Activated CD8-positive, alpha-beta memory T cell treated with anti-CD3 and anti-CD28 coated beads, Interleukin-2, amount 50 U/mL, for 1 hour (primary cell): ENCODE measurements around the gene PTPRG.
"Not testable (repeated sequence)": the region's sequence is repeated elsewhere in the genome, so short reads cannot be mapped to it uniquely, and the experiment has no call there.

ENCODE experiments used
- DNase-seq: peaks from one replicate; pipeline ENCODE4 v3.0.0-alpha.2; 2020; ENCODE audit errors: extremely low read depth

Gene PTPRG

DNA sequence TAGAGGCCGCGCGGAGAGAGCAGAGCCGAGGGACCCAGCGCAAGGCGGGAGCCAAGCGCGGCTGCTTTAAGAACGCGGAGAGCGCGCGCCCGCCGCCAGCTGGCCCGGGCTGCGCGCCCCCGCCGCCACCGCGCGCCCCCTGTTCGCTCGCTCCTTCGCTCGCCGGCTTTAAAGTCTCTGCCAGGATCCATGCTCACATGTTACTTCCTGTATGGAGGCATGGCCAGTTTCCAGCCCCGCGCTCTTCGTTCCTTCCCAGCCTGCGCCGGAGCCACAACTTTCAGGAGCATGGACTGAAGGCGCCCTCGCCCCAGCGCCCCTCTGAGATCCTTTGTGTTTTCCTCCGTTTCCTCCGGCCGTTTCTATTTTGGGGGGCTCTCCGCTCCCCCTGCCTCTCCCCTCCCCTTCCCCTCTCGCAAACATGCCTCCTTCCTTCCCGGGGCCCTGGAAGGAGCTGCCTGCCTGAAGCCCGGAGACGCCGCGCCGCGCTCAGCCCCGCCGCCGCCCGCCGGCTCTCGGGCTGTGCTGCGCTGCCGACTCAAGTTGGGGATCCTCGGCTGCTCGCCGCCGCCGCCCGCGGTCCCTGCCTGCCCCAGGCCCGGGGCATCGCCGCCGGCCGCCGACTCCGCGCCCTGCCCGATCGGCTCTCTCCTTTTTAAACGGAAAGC, at the start of gene PTPRG:
Gene PTPRG, plus strand, starts transcription at position 198 of the 668 bp plus-strand sequence. CDS start 717 bp downstream, outside the sequence.
- DNase-seq, result no peak

GRCh38 chr3:61518590-61518989, 42.8 kb upstream of the PTPRG start:
- DNase-seq, result no peak

DNA sequence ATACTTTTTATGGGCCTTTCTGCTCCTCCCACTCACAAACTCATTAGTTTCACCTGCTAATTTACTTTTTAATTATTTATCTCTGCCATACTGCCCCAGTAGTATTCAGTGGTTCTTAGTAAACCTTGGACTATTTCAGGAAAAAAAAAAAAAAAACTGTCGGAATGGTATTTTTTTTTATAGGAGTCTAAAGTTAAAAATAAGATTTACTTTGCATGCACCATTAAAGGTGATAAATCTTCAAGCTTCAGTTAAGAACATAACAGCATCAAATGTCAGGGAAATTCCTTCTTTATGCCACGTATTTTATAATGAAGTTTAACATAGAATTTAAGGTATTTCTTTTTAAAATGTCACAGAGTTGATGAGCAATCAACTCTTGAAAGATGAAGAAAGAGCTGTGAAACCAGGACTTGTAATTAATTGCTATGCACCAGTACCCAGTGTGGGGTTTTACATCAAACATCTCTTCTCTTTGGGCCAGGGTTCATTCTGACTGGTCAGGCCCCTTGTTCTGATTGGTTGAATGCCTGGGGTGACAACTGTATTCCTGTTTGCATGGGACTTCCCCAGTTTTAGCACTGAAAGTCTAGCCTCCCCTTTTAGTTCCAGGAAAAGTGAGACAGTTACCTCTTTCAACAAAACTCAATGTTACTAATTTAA, 40.3 kb upstream of the PTPRG start:
- DNase-seq, result no peak

GRCh38 chr3:61522060-61522459, 39.3 kb upstream of the PTPRG start:
- no peak for DNase-seq

DNA sequence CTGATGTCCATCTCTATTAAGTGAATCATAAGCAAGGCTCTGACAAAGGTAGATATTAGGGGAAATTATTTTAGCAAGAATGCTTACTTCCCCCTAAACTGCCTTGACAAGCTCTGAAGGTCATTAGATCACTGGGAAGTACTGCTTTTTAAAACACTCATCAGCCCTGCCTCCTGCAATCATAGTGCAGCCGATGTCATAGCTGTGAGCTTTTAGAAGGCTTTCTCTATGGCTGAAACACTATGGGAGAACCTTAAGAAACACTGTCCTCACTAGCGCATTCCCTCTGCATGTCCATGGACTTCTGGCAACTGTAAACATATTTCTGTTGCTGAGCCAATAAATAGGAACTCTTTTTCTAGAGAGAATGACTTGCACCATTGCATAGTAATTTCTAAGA, 38.7 kb upstream of the PTPRG start:
- DNase-seq, result no peak

DNA sequence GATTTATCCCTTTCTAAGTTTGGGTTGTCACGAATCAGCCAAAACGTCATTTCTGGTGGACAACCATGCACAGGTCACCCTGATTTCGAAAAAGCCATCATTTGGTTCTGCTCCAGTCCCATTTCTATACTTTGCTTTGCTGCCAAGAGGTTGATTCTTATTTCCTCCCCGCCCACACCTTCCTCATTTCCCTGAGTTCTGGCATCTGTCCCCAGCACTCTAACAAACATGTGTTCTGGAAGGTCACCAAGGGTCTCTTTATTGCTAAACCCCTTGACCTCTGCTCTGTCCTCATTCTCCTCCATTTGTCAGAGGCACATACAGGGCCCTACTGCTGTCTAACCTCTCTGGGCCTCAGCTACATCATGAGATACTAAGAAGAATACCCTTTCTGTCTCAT, 36.4 kb upstream of the PTPRG start:
- DNase-seq, result no peak

- DNase-seq, result no peak
Measured at GRCh38 chr3:61526308-61526707, 35.1 kb upstream of the PTPRG start.

DNA sequence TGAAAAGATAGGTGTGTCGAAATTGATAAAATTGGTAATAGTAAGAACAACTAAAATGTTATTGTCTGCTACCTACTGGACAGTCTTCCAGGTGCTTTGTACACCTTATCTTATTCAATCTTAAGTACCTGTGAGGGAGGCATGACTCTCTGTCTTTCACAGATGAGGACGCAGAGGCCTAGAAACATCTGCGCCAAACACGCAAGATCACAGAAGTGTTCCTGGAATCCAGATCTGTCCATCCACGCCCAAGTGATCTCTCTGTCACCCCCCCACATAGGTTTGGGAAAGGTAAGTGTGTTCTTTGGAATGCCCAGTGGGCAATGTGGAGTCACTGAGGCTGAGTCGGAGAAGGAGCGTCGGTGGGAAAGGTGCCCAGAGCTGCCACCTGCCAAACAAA, 34.4 kb upstream of the PTPRG start:
- no peak for DNase-seq

DNA sequence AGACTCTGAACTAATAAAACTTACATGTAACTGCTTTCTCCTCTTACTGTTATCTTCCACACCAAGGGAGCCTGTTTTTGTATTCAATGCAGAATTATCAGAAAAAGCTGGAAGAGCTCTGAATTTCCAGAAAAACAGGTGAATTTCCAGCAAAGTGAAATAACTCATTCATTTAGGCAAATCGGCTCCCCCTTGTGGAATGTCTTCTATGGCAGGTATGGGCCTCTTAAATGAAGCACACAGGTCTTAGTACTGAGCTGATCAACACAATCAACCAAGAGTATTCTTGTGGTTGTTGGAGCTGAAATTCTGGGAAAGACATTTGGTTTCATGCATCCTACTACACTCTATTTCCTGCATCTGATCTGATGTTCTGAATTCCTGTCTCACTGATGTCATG, 31.0 kb upstream of the PTPRG start:
- no peak for DNase-seq

DNA sequence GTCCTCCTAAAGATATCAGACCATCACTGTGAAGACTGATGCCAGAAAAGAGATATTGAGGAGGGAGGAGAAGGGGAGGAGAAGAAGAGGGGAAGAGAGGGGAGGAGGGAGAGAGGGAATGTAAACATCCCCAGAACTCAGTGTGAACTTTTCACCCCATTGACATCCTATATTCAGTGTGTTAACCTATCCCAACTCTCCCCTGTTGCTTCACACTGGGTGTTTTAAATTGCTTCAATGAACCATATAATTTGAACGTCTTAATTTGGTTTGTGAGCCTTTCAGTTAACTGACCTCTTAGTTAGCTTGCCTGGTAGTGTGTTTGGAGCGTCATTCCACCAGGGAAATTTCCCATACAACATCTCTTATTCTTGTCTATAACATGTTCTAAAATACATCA, 29.8 kb upstream of the PTPRG start:
- DNase-seq, result no peak

DNA sequence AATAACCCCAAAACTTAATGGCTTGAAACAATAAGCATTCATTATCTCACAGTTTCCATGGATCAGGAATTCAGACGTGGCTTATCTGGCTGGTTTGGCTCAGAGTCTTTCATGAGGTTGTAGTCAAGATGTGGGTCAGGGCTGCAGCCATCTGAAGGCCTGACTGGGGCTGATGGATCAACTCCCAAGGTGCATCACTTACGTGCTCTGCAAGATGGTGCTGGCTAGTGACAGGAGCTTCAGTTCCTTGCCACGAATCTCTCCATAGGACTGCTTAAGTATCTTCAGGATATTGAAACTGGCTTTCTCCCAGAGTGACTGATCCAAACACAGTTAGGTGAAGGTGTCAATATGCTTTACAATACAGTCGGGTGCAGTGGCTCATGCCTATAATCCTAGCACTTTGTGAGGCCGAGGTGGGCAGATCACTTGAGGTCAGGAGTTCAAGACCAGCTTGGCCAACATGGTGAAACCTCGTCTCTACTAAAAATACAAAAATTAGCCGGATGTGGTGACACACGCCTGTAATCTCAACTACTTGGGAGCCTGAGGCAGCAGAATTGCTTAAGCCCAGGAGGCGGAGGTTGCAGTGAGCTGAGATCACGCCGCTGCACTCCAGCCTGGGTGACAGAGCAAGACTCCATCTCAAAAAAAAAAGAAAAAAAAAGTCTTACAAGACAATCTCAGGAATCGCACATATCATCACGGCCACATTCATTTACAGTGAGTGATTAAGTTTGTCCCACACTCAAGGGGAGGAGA, 28.5 kb upstream of the PTPRG start:
- no peak for DNase-seq

- no peak for DNase-seq
Measured at GRCh38 chr3:61535826-61536225, 25.5 kb upstream of the PTPRG start.

GRCh38 chr3:61537366-61537765, 24.0 kb upstream of the PTPRG start:
- no peak for DNase-seq

- no peak for DNase-seq
Measured at GRCh38 chr3:61538486-61538885, 22.9 kb upstream of the PTPRG start.

DNA sequence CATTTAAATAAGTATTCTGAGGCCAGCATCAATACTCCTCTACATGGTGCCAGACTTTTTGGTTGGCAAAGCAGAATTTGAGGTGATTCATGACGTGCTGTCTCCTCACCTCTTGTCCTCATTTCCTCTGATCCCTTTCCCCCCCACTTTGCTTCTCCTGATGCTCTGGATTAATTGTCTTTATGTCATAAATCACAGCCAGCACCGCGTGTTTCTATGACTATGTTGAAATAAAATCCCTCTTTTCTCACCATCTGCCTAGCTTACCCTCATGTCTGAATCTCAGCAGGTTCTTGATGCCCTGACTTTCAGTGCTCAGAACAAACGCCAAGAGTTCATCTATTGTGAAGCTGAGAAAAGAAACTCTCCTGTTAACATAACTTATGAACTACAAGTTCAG, 19.7 kb upstream of the PTPRG start:
- DNase-seq, result no peak

- DNase-seq, result no peak
Measured at GRCh38 chr3:61545716-61546115, 15.7 kb upstream of the PTPRG start.

GRCh38 chr3:61547625-61548024, 13.7 kb upstream of the PTPRG start:
- DNase-seq, result no peak

GRCh38 chr3:61552704-61553103, 8.7 kb upstream of the PTPRG start:
- DNase-seq, result not testable (repeated sequence)

DNA sequence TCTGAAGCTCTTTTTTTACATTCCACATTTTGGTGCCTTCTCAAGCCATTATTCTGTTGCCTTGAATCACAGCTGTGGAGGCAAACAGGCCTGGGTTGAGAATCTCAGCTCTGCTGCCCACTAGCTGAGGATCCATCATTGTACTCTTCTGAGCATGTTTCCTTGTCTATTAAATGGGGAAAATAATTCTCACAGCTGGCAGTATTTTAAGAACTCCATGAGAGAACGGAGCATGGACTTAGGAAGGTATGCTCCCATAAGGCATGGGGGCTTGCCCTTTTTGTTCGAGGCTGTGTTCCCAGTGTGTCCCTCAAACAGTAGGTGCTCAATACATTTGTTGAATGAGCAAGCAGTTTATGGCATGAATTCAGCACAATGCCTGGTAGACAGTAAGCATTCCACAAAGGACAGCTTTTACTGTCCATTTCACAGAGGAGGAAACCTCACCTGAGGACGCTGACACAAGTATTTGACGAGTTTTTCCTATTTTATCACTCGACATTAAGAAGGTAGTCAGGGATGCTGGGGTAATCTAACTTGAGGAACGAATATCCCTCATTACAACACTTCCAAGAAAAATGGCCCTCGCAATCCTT, 2.1 kb upstream of the PTPRG start:
- no peak for DNase-seq

- no peak for DNase-seq
Measured at GRCh38 chr3:61560517-61561373, 626 bp upstream of the PTPRG start.

GRCh38 chr3:61562042-61562720, 810 bp downstream of the PTPRG start:
- no peak for DNase-seq
